ENCODE measurements around the gene CTBP1. TPM values are rescaled to one million over a fixed set of nuclear protein-coding genes. Genes with fewer than 3 reads are reported as not detected.
"Not testable (repeated sequence)": the region's sequence is repeated elsewhere in the genome, so short reads cannot be mapped to it uniquely, and the experiment has no call there.

Gene CTBP1
- polyA plus RNA-seq, 1 donor (not counting 4 experiments of a cell fraction or from before 2014, with no cell fraction given) = 46.9 TPM

GRCh38 chr4:1293991-1294390 lies 45.1 kb upstream of the CTBP1 start:
- Histone ChIP-seq H2AFZ (ENCODE audit: control insufficient read depth, low read length) (no peak overlapping the region), H4K20me1 (ENCODE audit: control insufficient read depth, extremely low read depth, insufficient read depth, low read length) (peaks cover 10% of the 10 kb centered on the region), H3K36me3 (ENCODE audit: control insufficient read depth in 2 of 2, extremely low read depth in 1 of 2, insufficient read depth in 2 of 2, low read length in 2 of 2) (peaks cover 13 to 16% of the 10 kb centered on the region in 2 experiments), H3K4me2 (ENCODE audit: control insufficient read depth, extremely low read depth, insufficient read depth, low read depth, low read length) (no peak overlapping the region), H3K27ac (ENCODE audit: control insufficient read depth, insufficient read depth, low read length) (no peak overlapping the region), H3K9me3 (ENCODE audit: control insufficient read depth, low read depth, low read length) (no peaks in the 10 kb centered on the region), H3K79me2 (ENCODE audit: control insufficient read depth, insufficient read depth, low read length) (peaks cover 89% of the 10 kb centered on the region), H3K4me3 (ENCODE audit: control insufficient read depth in 2 of 3, extremely low read depth in 1 of 3, insufficient read depth in 2 of 3, low read depth in 1 of 3, low read length in 3 of 3) (no peak overlapping the region), H3K9me1 (ENCODE audit: control insufficient read depth, extremely low read depth, insufficient read depth, low read length) (no peaks in the 10 kb centered on the region), H3K4me1 (ENCODE audit: control insufficient read depth, extremely low read depth, insufficient read depth, low read length) (peaks cover 27% of the 10 kb centered on the region), H3K9ac (ENCODE audit: control insufficient read depth, extremely low read depth, insufficient read depth, low read length) (no peak overlapping the region), H3K27me3 (ENCODE audit: control insufficient read depth, extremely low read depth, insufficient read depth, low read length) (no peaks in the 10 kb centered on the region)
- dilution Hi-C loops (cut with MboI; ENCODE audit: extremely low pct_ligation_motif_present, low sequenced_read_pairs) = no loop called here
- FAIRE-seq = no peak
- TF ChIP-seq, protein P1, sequence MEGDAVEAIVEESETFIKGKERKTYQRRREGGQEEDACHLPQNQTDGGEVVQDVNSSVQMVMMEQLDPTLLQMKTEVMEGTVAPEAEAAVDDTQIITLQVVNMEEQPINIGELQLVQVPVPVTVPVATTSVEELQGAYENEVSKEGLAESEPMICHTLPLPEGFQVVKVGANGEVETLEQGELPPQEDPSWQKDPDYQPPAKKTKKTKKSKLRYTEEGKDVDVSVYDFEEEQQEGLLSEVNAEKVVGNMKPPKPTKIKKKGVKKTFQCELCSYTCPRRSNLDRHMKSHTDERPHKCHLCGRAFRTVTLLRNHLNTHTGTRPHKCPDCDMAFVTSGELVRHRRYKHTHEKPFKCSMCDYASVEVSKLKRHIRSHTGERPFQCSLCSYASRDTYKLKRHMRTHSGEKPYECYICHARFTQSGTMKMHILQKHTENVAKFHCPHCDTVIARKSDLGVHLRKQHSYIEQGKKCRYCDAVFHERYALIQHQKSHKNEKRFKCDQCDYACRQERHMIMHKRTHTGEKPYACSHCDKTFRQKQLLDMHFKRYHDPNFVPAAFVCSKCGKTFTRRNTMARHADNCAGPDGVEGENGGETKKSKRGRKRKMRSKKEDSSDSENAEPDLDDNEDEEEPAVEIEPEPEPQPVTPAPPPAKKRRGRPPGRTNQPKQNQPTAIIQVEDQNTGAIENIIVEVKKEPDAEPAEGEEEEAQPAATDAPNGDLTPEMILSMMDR (optimal IDR thresholded peaks at IDR 0.05 in 1 of 3, IDR thresholded peaks at IDR 0.05 in 1 of 3, conservative IDR thresholded peaks at IDR 0.05 in 1 of 3; ENCODE audit: extremely low read depth in 1 of 3, insufficient read depth in 2 of 3, low read length in 3 of 3) = no peak
- no peak for TF ChIP-seq EZH2 (IDR thresholded peaks at IDR 0.05; ENCODE audit: low read length)
- no peak for DNase-seq (ENCODE audit: low read depth, low spot score)

- Histone ChIP-seq H3K36me3 (ENCODE audit: control insufficient read depth in 2 of 2, extremely low read depth in 1 of 2, insufficient read depth in 2 of 2, low read length in 2 of 2) (peaks cover 13 to 15% of the 10 kb centered on the region in 2 experiments), H2AFZ (ENCODE audit: control insufficient read depth, low read length) (no peak overlapping the region), H3K4me1 (ENCODE audit: control insufficient read depth, extremely low read depth, insufficient read depth, low read length) (peaks cover 32% of the 10 kb centered on the region), H3K27me3 (ENCODE audit: control insufficient read depth, extremely low read depth, insufficient read depth, low read length) (no peaks in the 10 kb centered on the region), H3K4me3 (ENCODE audit: control insufficient read depth in 2 of 3, extremely low read depth in 1 of 3, insufficient read depth in 2 of 3, low read depth in 1 of 3, low read length in 3 of 3) (no peak overlapping the region), H4K20me1 (ENCODE audit: control insufficient read depth, extremely low read depth, insufficient read depth, low read length) (peaks cover 10% of the 10 kb centered on the region), H3K9ac (ENCODE audit: control insufficient read depth, extremely low read depth, insufficient read depth, low read length) (no peak overlapping the region), H3K9me1 (ENCODE audit: control insufficient read depth, extremely low read depth, insufficient read depth, low read length) (no peaks in the 10 kb centered on the region), H3K9me3 (ENCODE audit: control insufficient read depth, low read depth, low read length) (no peaks in the 10 kb centered on the region), H3K79me2 (ENCODE audit: control insufficient read depth, insufficient read depth, low read length) (peaks cover 84% of the 10 kb centered on the region), H3K27ac (ENCODE audit: control insufficient read depth, insufficient read depth, low read length) (no peak overlapping the region), H3K4me2 (ENCODE audit: control insufficient read depth, extremely low read depth, insufficient read depth, low read depth, low read length) (no peak overlapping the region)
- dilution Hi-C loops (cut with MboI; ENCODE audit: extremely low pct_ligation_motif_present, low sequenced_read_pairs) = no loop called here
- DNase-seq (ENCODE audit: low read depth, low spot score) (no peak), FAIRE-seq (no peak)
- TF ChIP-seq EZH2 (IDR thresholded peaks at IDR 0.05; ENCODE audit: low read length) = no peak
- TF ChIP-seq, protein P1 (optimal IDR thresholded peaks at IDR 0.05 in 1 of 3, IDR thresholded peaks at IDR 0.05 in 1 of 3, conservative IDR thresholded peaks at IDR 0.05 in 1 of 3; ENCODE audit: extremely low read depth in 1 of 3, insufficient read depth in 2 of 3, low read length in 3 of 3) = no peak
Observed at GRCh38 chr4:1293531-1293941, 44.6 kb upstream of the CTBP1 start.

DNA sequence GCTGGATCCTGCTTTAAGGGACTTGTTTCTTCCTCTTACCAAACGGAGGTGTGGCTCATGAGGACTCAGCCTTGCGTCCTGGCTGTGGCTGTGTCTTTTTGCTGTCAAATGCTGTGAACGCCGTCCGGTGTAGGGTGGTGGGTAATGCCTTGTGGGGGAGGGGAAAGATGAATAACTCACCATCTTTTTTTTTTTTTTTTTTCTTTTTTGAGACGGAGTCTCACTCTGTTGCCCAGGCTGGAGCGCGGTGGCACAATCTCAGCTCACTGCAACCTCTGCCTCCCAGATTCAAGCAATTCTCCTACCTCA lies 43.7 kb upstream of the CTBP1 start:
- H3K4me1 ChIP-seq (ENCODE audit: control insufficient read depth, extremely low read depth, insufficient read depth, low read length) = peaks cover 32% of the 10 kb centered on the region
- not testable (repeated sequence) for H4K20me1 ChIP-seq (ENCODE audit: control insufficient read depth, extremely low read depth, insufficient read depth, low read length)

More for the DNA sequence above, 43.7 kb upstream of the CTBP1 start:
- Histone ChIP-seq H3K36me3 (ENCODE audit: control insufficient read depth in 2 of 2, extremely low read depth in 1 of 2, insufficient read depth in 2 of 2, low read length in 2 of 2) (peaks cover 7 to 10% of the 10 kb centered on the region in 2 experiments), H3K79me2 (ENCODE audit: control insufficient read depth, insufficient read depth, low read length) (peaks cover 75% of the 10 kb centered on the region)
- H3K9ac ChIP-seq (ENCODE audit: control insufficient read depth, extremely low read depth, insufficient read depth, low read length); dilution Hi-C loops (cut with MboI; ENCODE audit: extremely low pct_ligation_motif_present, low sequenced_read_pairs); H3K9me3 ChIP-seq (ENCODE audit: control insufficient read depth, low read depth, low read length); DNase-seq (ENCODE audit: low read depth, low spot score); H2AFZ ChIP-seq (ENCODE audit: control insufficient read depth, low read length); H3K4me3 ChIP-seq (ENCODE audit: control insufficient read depth in 2 of 3, extremely low read depth in 1 of 3, insufficient read depth in 2 of 3, low read depth in 1 of 3, low read length in 3 of 3); FAIRE-seq; H3K27me3 ChIP-seq (ENCODE audit: control insufficient read depth, extremely low read depth, insufficient read depth, low read length); H3K9me1 ChIP-seq (ENCODE audit: control insufficient read depth, extremely low read depth, insufficient read depth, low read length); H3K27ac ChIP-seq (ENCODE audit: control insufficient read depth, insufficient read depth, low read length); H3K4me2 ChIP-seq (ENCODE audit: control insufficient read depth, extremely low read depth, insufficient read depth, low read depth, low read length): not testable (repeated sequence)

All from keratinocyte (primary cell).